A673 (cell line): Measurements from ENCODE around the gene UMODL1. TPM values are rescaled to one million over a fixed set of nuclear protein-coding genes. Genes with fewer than 3 reads are reported as not detected.

Experiments used
- BruUV-seq: library from RNA; stranded (reverse); fragments of 400-500 nt; replicated peaks from 2 replicates; lab custom pipeline; 2021; lab: Mats Ljungman, UMichigan
- CTCF ChIA-PET: fragments of 300-600 bp; sonication (Branson Sonifier 250); formaldehyde crosslinking; loops from one replicate; lab custom pipeline; 2022; ENCODE audit warnings: antibody characterized with exemption; lab: Charles Lee
- POLR2A ChIA-PET: fragments of 300-600 bp; sonication (Branson Sonifier 250); formaldehyde crosslinking; loops from one replicate; lab custom pipeline; 2022; ENCODE audit warnings: antibody characterized with exemption; ENCODE audit not compliant: low non-redundant PET; lab: Charles Lee
- DNase-seq: peaks from one replicate; pipeline ENCODE4 v3.0.0-alpha.2; 2015; ENCODE audit warnings: low spot score
- H3K27ac ChIP-seq: fragments of 200-600 bp; sonication (generic); 2 replicates; pipeline ENCODE4 v1.5.1; 2016; ENCODE audit warnings: mixed run types, low read depth, mild to moderate bottlenecking, mixed read lengths, antibody characterized with exemption, low read length; ENCODE audit not compliant: poor library complexity, severe bottlenecking
- H3K27me3 ChIP-seq: fragments of 200-600 bp; sonication (generic); replicated peaks from 2 replicates; pipeline ENCODE4 v1.6.1; 2017; ENCODE audit warnings: mixed run types, low read depth, mild to moderate bottlenecking, mixed read lengths, antibody characterized with exemption, low read length; ENCODE audit not compliant: insufficient read depth, poor library complexity
- H3K36me3 ChIP-seq: fragments of 200-600 bp; sonication (generic); 2 replicates; pipeline ENCODE4 v1.6.1; 2016; ENCODE audit warnings: mixed run types, mild to moderate bottlenecking, mixed read lengths, antibody characterized with exemption, low read length; ENCODE audit not compliant: insufficient read depth, poor library complexity, severe bottlenecking
- H3K4me1 ChIP-seq: fragments of 200-600 bp; sonication (generic); 2 replicates; pipeline ENCODE4 v1.6.1; 2017; ENCODE audit warnings: mixed run types, mild to moderate bottlenecking, mixed read lengths, antibody characterized with exemption, low read length; ENCODE audit not compliant: insufficient read depth, poor library complexity, severe bottlenecking
- H3K4me3 ChIP-seq: fragments of 200-600 bp; sonication (generic); 2 replicates; pipeline ENCODE4 v1.5.1; 2016; ENCODE audit warnings: low read depth, mixed run types, mild to moderate bottlenecking, mixed read lengths, low read length; ENCODE audit not compliant: poor library complexity, severe bottlenecking
- H3K9me3 ChIP-seq: fragments of 200-600 bp; sonication (generic); 2 replicates; pipeline ENCODE4 v1.6.1; 2016; ENCODE audit warnings: mixed run types, low read depth, mild to moderate bottlenecking, mixed read lengths, antibody characterized with exemption, low read length; ENCODE audit not compliant: poor library complexity, severe bottlenecking
- EZH2 ChIP-seq: fragments of 200-600 bp; sonication (generic); IDR thresholded peaks from 2 replicates; pipeline ENCODE4 v1.6.1; 2017; ENCODE audit warnings: borderline replicate concordance, low read depth, mild to moderate bottlenecking, mixed read lengths, antibody characterized with exemption, low read length; ENCODE audit not compliant: poor library complexity, severe bottlenecking
- intact Hi-C: fragments of 100-400 bp; cut with micrococcal nuclease; formaldehyde crosslinking; loops from one replicate; pipeline ENCODE4 v1.10.0; 2022; ENCODE audit not compliant: unreplicated experiment
- total RNA-seq: library from RNA; stranded (reverse); gene quantifications from 2 replicates; pipeline ENCODE4 v1.2.3, GENCODE V29; 2021
- TF ChIP-seq, protein P1 (sequence below): fragments of 300-800, 200-600 bp; sonication (generic); conservative IDR thresholded peaks from 2 replicates; pipeline ENCODE4 v1.5.1; 2017; ENCODE audit warnings: low read depth, mild to moderate bottlenecking, antibody characterized with exemption, low read length, moderate library complexity, mixed read lengths

UMODL1 gene
- total RNA-seq, 1 experiment from 2014 or later = not detected

DNA sequence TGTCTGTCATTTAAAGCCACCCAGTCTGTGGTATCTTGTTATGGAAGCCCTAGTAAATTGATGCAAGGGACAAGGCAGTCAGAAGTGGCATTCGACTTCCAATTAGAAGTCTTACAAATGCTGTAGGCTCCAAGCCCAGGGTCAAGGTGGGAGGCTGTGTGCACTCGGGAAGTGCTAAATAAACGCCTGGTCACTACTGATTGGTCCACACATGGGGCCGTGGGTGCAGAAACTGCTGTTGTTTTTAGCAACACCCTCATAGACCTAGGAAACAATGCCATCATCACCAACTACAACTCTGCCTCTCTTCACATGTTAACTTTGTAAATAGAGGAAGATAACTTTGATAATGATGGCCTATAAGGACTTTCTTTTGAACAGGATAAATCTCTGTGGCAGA lies 40.8 kb upstream of the UMODL1 start:
- Histone ChIP-seq H3K9me3 (no peaks in the 10 kb centered on the region), H3K36me3 (no peaks in the 10 kb centered on the region), H3K4me3 (no peak overlapping the region), H3K27ac (no peak overlapping the region), H3K4me1 (no peaks in the 10 kb centered on the region), H3K27me3 (no peaks in the 10 kb centered on the region)
- no peak for DNase-seq
- TF ChIP-seq, protein P1, sequence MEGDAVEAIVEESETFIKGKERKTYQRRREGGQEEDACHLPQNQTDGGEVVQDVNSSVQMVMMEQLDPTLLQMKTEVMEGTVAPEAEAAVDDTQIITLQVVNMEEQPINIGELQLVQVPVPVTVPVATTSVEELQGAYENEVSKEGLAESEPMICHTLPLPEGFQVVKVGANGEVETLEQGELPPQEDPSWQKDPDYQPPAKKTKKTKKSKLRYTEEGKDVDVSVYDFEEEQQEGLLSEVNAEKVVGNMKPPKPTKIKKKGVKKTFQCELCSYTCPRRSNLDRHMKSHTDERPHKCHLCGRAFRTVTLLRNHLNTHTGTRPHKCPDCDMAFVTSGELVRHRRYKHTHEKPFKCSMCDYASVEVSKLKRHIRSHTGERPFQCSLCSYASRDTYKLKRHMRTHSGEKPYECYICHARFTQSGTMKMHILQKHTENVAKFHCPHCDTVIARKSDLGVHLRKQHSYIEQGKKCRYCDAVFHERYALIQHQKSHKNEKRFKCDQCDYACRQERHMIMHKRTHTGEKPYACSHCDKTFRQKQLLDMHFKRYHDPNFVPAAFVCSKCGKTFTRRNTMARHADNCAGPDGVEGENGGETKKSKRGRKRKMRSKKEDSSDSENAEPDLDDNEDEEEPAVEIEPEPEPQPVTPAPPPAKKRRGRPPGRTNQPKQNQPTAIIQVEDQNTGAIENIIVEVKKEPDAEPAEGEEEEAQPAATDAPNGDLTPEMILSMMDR = no peak
- no peak for TF ChIP-seq EZH2
- ChIA-PET CTCF (no interaction called here), POLR2A (no interaction called here)
- intact Hi-C loops = no loop called here
- no TSS peak for BruUV-seq

- Histone ChIP-seq H3K27ac (no peak overlapping the region), H3K4me3 (no peak overlapping the region), H3K27me3 (no peaks in the 10 kb centered on the region), H3K9me3 (no peaks in the 10 kb centered on the region), H3K36me3 (no peaks in the 10 kb centered on the region), H3K4me1 (no peaks in the 10 kb centered on the region)
- POLR2A ChIA-PET = no interaction called here
- no peak for DNase-seq
- no TSS peak for BruUV-seq
- CTCF ChIA-PET = no interaction called here
- intact Hi-C loops = no loop called here
- TF ChIP-seq EZH2 = no peak
- TF ChIP-seq, protein P1 = no peak
Measured at GRCh38 chr21:42031241-42031640, 39.9 kb upstream of the UMODL1 start.

DNA sequence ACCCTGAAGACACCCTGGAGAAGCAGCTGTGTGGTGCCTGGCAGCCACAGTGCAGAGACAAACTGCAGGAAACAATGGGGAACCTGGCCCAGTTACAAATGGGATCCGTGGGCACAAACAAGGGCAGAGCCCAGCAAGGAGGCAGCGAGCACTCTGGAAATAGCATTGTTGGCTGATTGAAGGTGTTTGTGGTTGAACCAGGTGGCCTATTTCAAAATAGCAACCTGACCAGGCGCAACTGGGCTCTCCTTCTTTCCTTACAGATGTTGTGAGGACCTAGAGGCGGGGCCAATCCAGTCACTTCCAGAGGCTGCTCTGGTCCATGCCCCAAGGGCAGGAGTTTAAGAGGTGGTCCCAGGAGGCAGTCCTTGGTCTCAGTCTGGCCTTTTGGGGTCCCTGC lies 39.3 kb upstream of the UMODL1 start:
- TF ChIP-seq EZH2 = no peak
- TF ChIP-seq, protein P1 = no peak
- intact Hi-C loops = no loop called here
- POLR2A ChIA-PET = no interaction called here
- H3K4me3 ChIP-seq = no peak overlapping the region
- no TSS peak for BruUV-seq
- H3K9me3 ChIP-seq = no peaks in the 10 kb centered on the region
- H3K27me3 ChIP-seq = no peaks in the 10 kb centered on the region
- CTCF ChIA-PET = no interaction called here
- no peaks in the 10 kb centered on the region for H3K36me3 ChIP-seq
- no peak overlapping the region for H3K27ac ChIP-seq
- no peak for DNase-seq
- H3K4me1 ChIP-seq = no peaks in the 10 kb centered on the region
